GM23338 (cell line): ENCODE results near the gene FOXF1. TPM values are rescaled to one million over a fixed set of nuclear protein-coding genes. Genes with fewer than 3 reads are reported as not detected.
A peak's percentile ranks its signal among the peaks of the same experiment; 100 is the strongest.

Source experiments
- ATAC-seq: fragments of 200-7000 bp; cut with Tn5 transposase; 3 replicates; pipeline ENCODE4 v1.9.1; 2020
- DNase-seq: peaks from one replicate; pipeline ENCODE4 v3.0.0-alpha.2; 2015; ENCODE audit warnings: low spot score
- H2AFZ ChIP-seq: fragments of 200-600 bp; sonication (generic); 2 replicates; pipeline ENCODE4 v1.8.0; 2016; ENCODE audit warnings: antibody characterized with exemption, mild to moderate bottlenecking, moderate library complexity
- H3F3A ChIP-seq: fragments of 200-600 bp; sonication (generic); replicated peaks from 2 replicates; pipeline ENCODE4 v1.8.0; 2017; ENCODE audit warnings: antibody characterized with exemption, mixed run types, low read depth
- H3K27ac ChIP-seq: fragments of 200-600 bp; sonication (generic); 2 replicates; pipeline ENCODE4 v1.6.1; 2016; ENCODE audit warnings: low read depth
- H3K27me3 ChIP-seq: fragments of 200-600 bp; sonication (generic); 2 replicates; pipeline ENCODE4 v1.8.0; 2016; ENCODE audit warnings: mild to moderate bottlenecking, mixed run types, moderate library complexity; ENCODE audit not compliant: insufficient read depth
- H3K36me3 ChIP-seq: fragments of 200-600 bp; sonication (generic); 2 replicates; pipeline ENCODE4 v1.8.0; 2016; ENCODE audit warnings: mild to moderate bottlenecking; ENCODE audit not compliant: insufficient read depth
- H3K4me1 ChIP-seq: fragments of 200-600 bp; sonication (generic); 2 replicates; pipeline ENCODE4 v1.8.0; 2016; ENCODE audit warnings: mild to moderate bottlenecking, moderate library complexity; ENCODE audit not compliant: insufficient read depth
- H3K4me2 ChIP-seq: fragments of 200-600 bp; sonication (generic); 2 replicates; pipeline ENCODE4 v1.7.1; 2017; ENCODE audit warnings: mixed run types
- H3K4me3 ChIP-seq: fragments of 200-600 bp; sonication (generic); 2 replicates; pipeline ENCODE4 v1.6.1; 2016; ENCODE audit warnings: mixed run types
- H3K79me2 ChIP-seq: fragments of 200-600 bp; sonication (generic); replicated peaks from 2 replicates; pipeline ENCODE4 v1.8.0; 2017; ENCODE audit warnings: mild to moderate bottlenecking; ENCODE audit not compliant: insufficient read depth
- H3K9me2 ChIP-seq: fragments of 200-600 bp; sonication (generic); 2 replicates; pipeline ENCODE4 v1.8.0; 2017; ENCODE audit not compliant: insufficient read depth
- H4K20me1 ChIP-seq: fragments of 200-600 bp; sonication (generic); replicated peaks from 2 replicates; pipeline ENCODE4 v1.8.0; 2017; ENCODE audit warnings: mild to moderate bottlenecking; ENCODE audit not compliant: insufficient read depth
- H3K27ac Mint-ChIP-seq: 2 replicates; pipeline ENCODE4 v1.8.0; 2020; ENCODE audit warnings: inconsistent platforms, mild to moderate bottlenecking, moderate library complexity, mixed read lengths
- H3K27me3 Mint-ChIP-seq: 3 replicates; pipeline ENCODE4 v1.8.0; 2022; ENCODE audit warnings: low read depth, mild to moderate bottlenecking, moderate library complexity, mixed read lengths, inconsistent platforms; ENCODE audit not compliant: insufficient read depth, poor library complexity
- H3K36me3 Mint-ChIP-seq: 3 replicates; pipeline ENCODE4 v1.8.0; 2021; ENCODE audit warnings: low read depth, mild to moderate bottlenecking, inconsistent platforms, moderate library complexity, mixed read lengths
- H3K4me1 Mint-ChIP-seq: 3 replicates; pipeline ENCODE4 v1.8.0; 2020; ENCODE audit warnings: mild to moderate bottlenecking, inconsistent platforms, mixed read lengths
- H3K4me3 Mint-ChIP-seq: 3 replicates; pipeline ENCODE4 v1.8.0; 2021; ENCODE audit warnings: moderate library complexity, mild to moderate bottlenecking, inconsistent platforms, mixed read lengths
- H3K9me3 Mint-ChIP-seq: 3 replicates; pipeline ENCODE4 v1.8.0; 2020; ENCODE audit warnings: moderate library complexity, mild to moderate bottlenecking, inconsistent platforms, mixed read lengths
- CREB1 ChIP-seq: fragments of 250-450 bp; sonication (Bioruptor Pico); IDR thresholded peaks from 2 replicates; pipeline ENCODE4 v1.5.0; 2020; ENCODE audit warnings: low read depth, mild to moderate bottlenecking, moderate library complexity
- ETS1 ChIP-seq: IDR thresholded peaks from 2 replicates; pipeline ENCODE4 v1.6.1; 2016; ENCODE audit warnings: antibody characterized with exemption
- EZH2 ChIP-seq: fragments of 200-600 bp; sonication (generic); IDR thresholded peaks from one replicate; pipeline ENCODE4 v1.8.0; 2017; ENCODE audit warnings: antibody characterized with exemption, mild to moderate bottlenecking, low read depth; ENCODE audit not compliant: unreplicated experiment
- EZH2phosphoT487 ChIP-seq: fragments of 200-600 bp; sonication (generic); IDR thresholded peaks from one replicate; pipeline ENCODE4 v1.8.1; 2018; ENCODE audit warnings: antibody characterized with exemption; ENCODE audit not compliant: unreplicated experiment
- JUNB ChIP-seq: IDR thresholded peaks from one replicate; pipeline ENCODE4 v1.6.1; 2016; ENCODE audit warnings: antibody characterized with exemption; ENCODE audit not compliant: unreplicated experiment
- NANOG ChIP-seq: IDR thresholded peaks from 2 replicates; pipeline ENCODE4 v1.6.1; 2016; ENCODE audit warnings: antibody characterized with exemption, borderline replicate concordance
- POLR2AphosphoS5 ChIP-seq: IDR thresholded peaks from 2 replicates; pipeline ENCODE4 v1.6.1; 2016; ENCODE audit warnings: antibody characterized with exemption, low read depth
- REST ChIP-seq: IDR thresholded peaks from one replicate; pipeline ENCODE4 v1.6.1; 2018; ENCODE audit warnings: antibody characterized with exemption; ENCODE audit not compliant: unreplicated experiment
- STAT1 ChIP-seq: IDR thresholded peaks from one replicate; pipeline ENCODE4 v1.6.1; 2016; ENCODE audit warnings: antibody characterized with exemption; ENCODE audit not compliant: unreplicated experiment
- ZNF114 ChIP-seq: fragments of 250-450 bp; sonication (Bioruptor Pico); IDR thresholded peaks from 2 replicates; pipeline ENCODE4 v1.5.0; 2020; ENCODE audit warnings: mild to moderate bottlenecking, moderate library complexity
- ZNF331 ChIP-seq: fragments of 250-450 bp; sonication (Bioruptor Pico); IDR thresholded peaks from 2 replicates; pipeline ENCODE4 v1.5.0; 2020; ENCODE audit warnings: low read depth, mild to moderate bottlenecking, moderate library complexity
- polyA plus RNA-seq: library from polyadenylated mRNA; unstranded; fragments of >200 nt; fragmentation: Nextera tagmentation; extraction: Ambion mirVana; gene quantifications from 2 replicates; pipeline ENCODE4 v1.2.1, GENCODE V29; 2016
- total RNA-seq: library from RNA; depleted of rRNA; stranded (reverse); fragments of >200 nt; shearing (Covaris generic); gene quantifications from 2 replicates; pipeline ENCODE4 v1.2.3, GENCODE V29; 2014
- TF ChIP-seq, protein P1 (sequence below): fragments of 250-450 bp; sonication (Bioruptor Pico); IDR thresholded peaks from 2 replicates; pipeline ENCODE4 v1.5.0; 2020; ENCODE audit warnings: mild to moderate bottlenecking, moderate library complexity
- TF ChIP-seq, protein P2 (sequence below), 2 experiments: fragments of 200-600 bp in 1 of 2; sonication (generic) in 1 of 2; conservative IDR thresholded peaks; 2 replicates each; pipeline versions ENCODE4 v1.5.1 to v1.6.1; 2016 to 2017; ENCODE audit warnings: antibody characterized with exemption in 2 of 2, low read depth in 2 of 2, mild to moderate bottlenecking in 2 of 2, moderate library complexity in 1 of 2

FOXF1 gene
- total and polyA plus RNA-seq, 2 experiments from 2014 or later, result 0.10 to 0.15 TPM

GRCh38 chr16:86476956-86477534, 33.3 kb upstream of the FOXF1 start:
- Histone ChIP-seq H3K4me2 (no peak overlapping the region), H3K36me3 (no peaks in the 10 kb centered on the region), H3K79me2 (no peaks in the 10 kb centered on the region), H3K9me2 (no peaks in the 10 kb centered on the region), H4K20me1 (no peaks in the 10 kb centered on the region), H3K4me3 (no peak overlapping the region), H3K4me1 (no peaks in the 10 kb centered on the region), H3K27me3 (no peaks in the 10 kb centered on the region), H3K27ac (no peak overlapping the region), H3F3A (no peaks in the 10 kb centered on the region), H2AFZ (peak overlapping the region; percentile 39; the same call in 1 of the 2 replicates)
- Mint-ChIP-seq H3K4me1 (peaks cover 8% of the 10 kb centered on the region; the same call in 2 of the 3 replicates), H3K9me3 (peaks cover 7% of the 10 kb centered on the region), H3K36me3 (no peaks in the 10 kb centered on the region), H3K4me3 (no peak overlapping the region), H3K27me3 (peaks cover 5% of the 10 kb centered on the region), H3K27ac (no peak overlapping the region)
- DNase-seq (peak; percentile 37), ATAC-seq (peak; percentile 81)
- TF ChIP-seq, protein P1, sequence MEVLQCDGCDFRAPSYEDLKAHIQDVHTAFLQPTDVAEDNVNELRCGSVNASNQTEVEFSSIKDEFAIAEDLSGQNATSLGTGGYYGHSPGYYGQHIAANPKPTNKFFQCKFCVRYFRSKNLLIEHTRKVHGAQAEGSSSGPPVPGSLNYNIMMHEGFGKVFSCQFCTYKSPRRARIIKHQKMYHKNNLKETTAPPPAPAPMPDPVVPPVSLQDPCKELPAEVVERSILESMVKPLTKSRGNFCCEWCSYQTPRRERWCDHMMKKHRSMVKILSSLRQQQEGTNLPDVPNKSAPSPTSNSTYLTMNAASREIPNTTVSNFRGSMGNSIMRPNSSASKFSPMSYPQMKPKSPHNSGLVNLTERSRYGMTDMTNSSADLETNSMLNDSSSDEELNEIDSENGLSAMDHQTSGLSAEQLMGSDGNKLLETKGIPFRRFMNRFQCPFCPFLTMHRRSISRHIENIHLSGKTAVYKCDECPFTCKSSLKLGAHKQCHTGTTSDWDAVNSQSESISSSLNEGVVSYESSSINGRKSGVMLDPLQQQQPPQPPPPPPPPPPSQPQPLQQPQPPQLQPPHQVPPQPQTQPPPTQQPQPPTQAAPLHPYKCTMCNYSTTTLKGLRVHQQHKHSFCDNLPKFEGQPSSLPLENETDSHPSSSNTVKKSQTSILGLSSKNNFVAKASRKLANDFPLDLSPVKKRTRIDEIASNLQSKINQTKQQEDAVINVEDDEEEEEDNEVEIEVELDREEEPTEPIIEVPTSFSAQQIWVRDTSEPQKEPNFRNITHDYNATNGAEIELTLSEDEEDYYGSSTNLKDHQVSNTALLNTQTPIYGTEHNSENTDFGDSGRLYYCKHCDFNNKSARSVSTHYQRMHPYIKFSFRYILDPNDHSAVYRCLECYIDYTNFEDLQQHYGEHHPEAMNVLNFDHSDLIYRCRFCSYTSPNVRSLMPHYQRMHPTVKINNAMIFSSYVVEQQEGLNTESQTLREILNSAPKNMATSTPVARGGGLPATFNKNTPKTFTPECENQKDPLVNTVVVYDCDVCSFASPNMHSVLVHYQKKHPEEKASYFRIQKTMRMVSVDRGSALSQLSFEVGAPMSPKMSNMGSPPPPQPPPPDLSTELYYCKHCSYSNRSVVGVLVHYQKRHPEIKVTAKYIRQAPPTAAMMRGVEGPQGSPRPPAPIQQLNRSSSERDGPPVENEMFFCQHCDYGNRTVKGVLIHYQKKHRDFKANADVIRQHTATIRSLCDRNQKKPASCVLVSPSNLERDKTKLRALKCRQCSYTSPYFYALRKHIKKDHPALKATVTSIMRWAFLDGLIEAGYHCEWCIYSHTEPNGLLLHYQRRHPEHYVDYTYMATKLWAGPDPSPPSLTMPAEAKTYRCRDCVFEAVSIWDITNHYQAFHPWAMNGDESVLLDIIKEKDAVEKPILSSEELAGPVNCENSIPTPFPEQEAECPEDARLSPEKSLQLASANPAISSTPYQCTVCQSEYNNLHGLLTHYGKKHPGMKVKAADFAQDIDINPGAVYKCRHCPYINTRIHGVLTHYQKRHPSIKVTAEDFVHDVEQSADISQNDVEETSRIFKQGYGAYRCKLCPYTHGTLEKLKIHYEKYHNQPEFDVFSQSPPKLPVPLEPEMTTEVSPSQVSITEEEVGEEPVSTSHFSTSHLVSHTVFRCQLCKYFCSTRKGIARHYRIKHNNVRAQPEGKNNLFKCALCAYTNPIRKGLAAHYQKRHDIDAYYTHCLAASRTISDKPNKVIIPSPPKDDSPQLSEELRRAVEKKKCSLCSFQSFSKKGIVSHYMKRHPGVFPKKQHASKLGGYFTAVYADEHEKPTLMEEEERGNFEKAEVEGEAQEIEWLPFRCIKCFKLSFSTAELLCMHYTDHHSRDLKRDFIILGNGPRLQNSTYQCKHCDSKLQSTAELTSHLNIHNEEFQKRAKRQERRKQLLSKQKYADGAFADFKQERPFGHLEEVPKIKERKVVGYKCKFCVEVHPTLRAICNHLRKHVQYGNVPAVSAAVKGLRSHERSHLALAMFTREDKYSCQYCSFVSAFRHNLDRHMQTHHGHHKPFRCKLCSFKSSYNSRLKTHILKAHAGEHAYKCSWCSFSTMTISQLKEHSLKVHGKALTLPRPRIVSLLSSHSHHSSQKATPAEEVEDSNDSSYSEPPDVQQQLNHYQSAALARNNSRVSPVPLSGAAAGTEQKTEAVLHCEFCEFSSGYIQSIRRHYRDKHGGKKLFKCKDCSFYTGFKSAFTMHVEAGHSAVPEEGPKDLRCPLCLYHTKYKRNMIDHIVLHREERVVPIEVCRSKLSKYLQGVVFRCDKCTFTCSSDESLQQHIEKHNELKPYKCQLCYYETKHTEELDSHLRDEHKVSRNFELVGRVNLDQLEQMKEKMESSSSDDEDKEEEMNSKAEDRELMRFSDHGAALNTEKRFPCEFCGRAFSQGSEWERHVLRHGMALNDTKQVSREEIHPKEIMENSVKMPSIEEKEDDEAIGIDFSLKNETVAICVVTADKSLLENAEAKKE, result no peak
- TF ChIP-seq ETS1 (no peak), NANOG (no peak), REST (no peak), ZNF331 (CRISPR knock-in tag) (no peak), EZH2phosphoT487 (no peak), EZH2 (no peak), STAT1 (no peak), JUNB (no peak), ZNF114 (CRISPR knock-in tag) (no peak), CREB1 (CRISPR knock-in tag) (no peak), POLR2AphosphoS5 (no peak)
- TF ChIP-seq, protein P2, sequence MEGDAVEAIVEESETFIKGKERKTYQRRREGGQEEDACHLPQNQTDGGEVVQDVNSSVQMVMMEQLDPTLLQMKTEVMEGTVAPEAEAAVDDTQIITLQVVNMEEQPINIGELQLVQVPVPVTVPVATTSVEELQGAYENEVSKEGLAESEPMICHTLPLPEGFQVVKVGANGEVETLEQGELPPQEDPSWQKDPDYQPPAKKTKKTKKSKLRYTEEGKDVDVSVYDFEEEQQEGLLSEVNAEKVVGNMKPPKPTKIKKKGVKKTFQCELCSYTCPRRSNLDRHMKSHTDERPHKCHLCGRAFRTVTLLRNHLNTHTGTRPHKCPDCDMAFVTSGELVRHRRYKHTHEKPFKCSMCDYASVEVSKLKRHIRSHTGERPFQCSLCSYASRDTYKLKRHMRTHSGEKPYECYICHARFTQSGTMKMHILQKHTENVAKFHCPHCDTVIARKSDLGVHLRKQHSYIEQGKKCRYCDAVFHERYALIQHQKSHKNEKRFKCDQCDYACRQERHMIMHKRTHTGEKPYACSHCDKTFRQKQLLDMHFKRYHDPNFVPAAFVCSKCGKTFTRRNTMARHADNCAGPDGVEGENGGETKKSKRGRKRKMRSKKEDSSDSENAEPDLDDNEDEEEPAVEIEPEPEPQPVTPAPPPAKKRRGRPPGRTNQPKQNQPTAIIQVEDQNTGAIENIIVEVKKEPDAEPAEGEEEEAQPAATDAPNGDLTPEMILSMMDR (conservative IDR thresholded peaks at IDR 0.05; ENCODE audit: low read depth in 2 of 2), result no peak
